Keratinocyte (primary cell): ENCODE data around the gene STK11IP. TPM values are rescaled to one million over a fixed set of nuclear protein-coding genes. Genes with fewer than 3 reads are reported as not detected.
A peak's percentile ranks its signal among the peaks of the same experiment; 100 is the strongest.

ENCODE experiments used
- DNase-seq: peaks from one replicate; pipeline ENCODE4 v3.0.0-alpha.2; 2011; ENCODE audit warnings: low read depth, missing footprints, low spot score
- FAIRE-seq: peaks from 2 replicates; lab custom pipeline; 2011; peaks lifted over from hg19 to GRCh38; lab: Jason Lieb, UNC
- H2AFZ ChIP-seq: 2 replicates; pipeline ENCODE4 v1.6.0; 2012; ENCODE audit warnings: low read length, control low read depth, inconsistent platforms; ENCODE audit not compliant: control insufficient read depth
- H3K27ac ChIP-seq: 2 replicates; pipeline ENCODE4 v1.5.1; 2011; ENCODE audit warnings: low read length; ENCODE audit not compliant: control insufficient read depth, insufficient read depth
- H3K27me3 ChIP-seq: 3 replicates; pipeline ENCODE4 v1.6.0; 2011; ENCODE audit warnings: low read length; ENCODE audit not compliant: control insufficient read depth, insufficient read depth; ENCODE audit errors: extremely low read depth
- H3K36me3 ChIP-seq, 2 experiments: 2 replicates in 1 of 2; 3 replicates in 1 of 2; pipeline ENCODE4 v1.5.1; 2011; ENCODE audit warnings: low read length in 2 of 2, mild to moderate bottlenecking in 1 of 2; ENCODE audit not compliant: control insufficient read depth in 2 of 2, insufficient read depth in 2 of 2; ENCODE audit errors: extremely low read depth in 1 of 2
- H3K4me1 ChIP-seq: 3 replicates; pipeline ENCODE4 v1.5.1; 2011; ENCODE audit warnings: low read length; ENCODE audit not compliant: control insufficient read depth, insufficient read depth; ENCODE audit errors: extremely low read depth
- H3K4me2 ChIP-seq: 3 replicates; pipeline ENCODE4 v1.6.0; 2011; ENCODE audit warnings: low read depth, low read length; ENCODE audit not compliant: control insufficient read depth, insufficient read depth; ENCODE audit errors: extremely low read depth
- H3K4me3 ChIP-seq, 3 experiments: fragments of 200-600 bp in 1 of 3; sonication (generic) in 1 of 3; 2 replicates in 2 of 3; 3 replicates in 1 of 3; pipeline ENCODE4 v1.5.1; 2011 to 2016; ENCODE audit warnings: low read length in 3 of 3, mild to moderate bottlenecking in 3 of 3, control low read depth in 2 of 3, inconsistent platforms in 1 of 3, low read depth in 1 of 3, mixed read lengths in 1 of 3, mixed run types in 1 of 3, moderate library complexity in 1 of 3; ENCODE audit not compliant: control insufficient read depth in 2 of 3, insufficient read depth in 2 of 3; ENCODE audit errors: extremely low read depth in 1 of 3
- H3K79me2 ChIP-seq: 2 replicates; pipeline ENCODE4 v1.6.0; 2012; ENCODE audit warnings: low read length; ENCODE audit not compliant: control insufficient read depth, insufficient read depth
- H3K9ac ChIP-seq: 3 replicates; pipeline ENCODE4 v1.6.0; 2011; ENCODE audit warnings: low read length; ENCODE audit not compliant: control insufficient read depth, insufficient read depth; ENCODE audit errors: extremely low read depth
- H3K9me1 ChIP-seq: 3 replicates; pipeline ENCODE4 v1.6.0; 2011; ENCODE audit warnings: low read length; ENCODE audit not compliant: control insufficient read depth, insufficient read depth; ENCODE audit errors: extremely low read depth
- H3K9me3 ChIP-seq: 2 replicates; pipeline ENCODE4 v1.5.1; 2012; ENCODE audit warnings: low read depth, low read length; ENCODE audit not compliant: control insufficient read depth
- H4K20me1 ChIP-seq: 3 replicates; pipeline ENCODE4 v1.6.0; 2011; ENCODE audit warnings: low read length; ENCODE audit not compliant: control insufficient read depth, insufficient read depth; ENCODE audit errors: extremely low read depth
- EZH2 ChIP-seq: IDR thresholded peaks from one replicate; pipeline ENCODE4 v1.6.1; 2012; ENCODE audit warnings: inconsistent platforms, mild to moderate bottlenecking, low read length, moderate library complexity
- dilution Hi-C: fragments of 300-500 bp; cut with MboI; formaldehyde crosslinking; loops from one replicate; pipeline ENCODE4 v1.7.0; 2020; ENCODE audit warnings: low sequenced_read_pairs; ENCODE audit not compliant: extremely low pct_ligation_motif_present
- polyA minus RNA-seq, 3 experiments: library from RNA; depleted of rRNA, polyadenylated mRNA; stranded (reverse); fragments of >200 nt; gene quantifications; 1 replicate in 1 of 3; 2 replicates in 1 of 3; 3 replicates in 1 of 3; pipeline ENCODE4 v1.2.3, GENCODE V29; 2011
- polyA plus RNA-seq, 5 experiments: library from polyadenylated mRNA; depleted of rRNA in 3 of 5; stranded (reverse) in 3 of 5; stranded (forward) in 1 of 5; unstranded in 1 of 5; fragments of >200 nt; gene quantifications; 1 replicate in 1 of 5; 2 replicates in 3 of 5; 3 replicates in 1 of 5; pipeline versions ENCODE4 v1.2.1 to v1.2.3, GENCODE V29; 2011 to 2012; ENCODE audit warnings: missing spikeins in 2 of 5, low read depth in 1 of 5, low replicate concordance in 1 of 5
- TF ChIP-seq, protein P1 (sequence below), 3 experiments: IDR thresholded peaks in 1 of 3; conservative IDR thresholded peaks in 1 of 3; optimal IDR thresholded peaks in 1 of 3; 2 replicates in 2 of 3; 3 replicates in 1 of 3; pipeline versions ENCODE3 to v1.5.1; 2011; ENCODE audit warnings: low read length in 3 of 3, mild to moderate bottlenecking in 3 of 3, moderate library complexity in 2 of 3, control low read depth in 1 of 3, inconsistent platforms in 1 of 3; ENCODE audit not compliant: insufficient read depth in 2 of 3; ENCODE audit errors: extremely low read depth in 1 of 3

The STK11IP gene, protein sequence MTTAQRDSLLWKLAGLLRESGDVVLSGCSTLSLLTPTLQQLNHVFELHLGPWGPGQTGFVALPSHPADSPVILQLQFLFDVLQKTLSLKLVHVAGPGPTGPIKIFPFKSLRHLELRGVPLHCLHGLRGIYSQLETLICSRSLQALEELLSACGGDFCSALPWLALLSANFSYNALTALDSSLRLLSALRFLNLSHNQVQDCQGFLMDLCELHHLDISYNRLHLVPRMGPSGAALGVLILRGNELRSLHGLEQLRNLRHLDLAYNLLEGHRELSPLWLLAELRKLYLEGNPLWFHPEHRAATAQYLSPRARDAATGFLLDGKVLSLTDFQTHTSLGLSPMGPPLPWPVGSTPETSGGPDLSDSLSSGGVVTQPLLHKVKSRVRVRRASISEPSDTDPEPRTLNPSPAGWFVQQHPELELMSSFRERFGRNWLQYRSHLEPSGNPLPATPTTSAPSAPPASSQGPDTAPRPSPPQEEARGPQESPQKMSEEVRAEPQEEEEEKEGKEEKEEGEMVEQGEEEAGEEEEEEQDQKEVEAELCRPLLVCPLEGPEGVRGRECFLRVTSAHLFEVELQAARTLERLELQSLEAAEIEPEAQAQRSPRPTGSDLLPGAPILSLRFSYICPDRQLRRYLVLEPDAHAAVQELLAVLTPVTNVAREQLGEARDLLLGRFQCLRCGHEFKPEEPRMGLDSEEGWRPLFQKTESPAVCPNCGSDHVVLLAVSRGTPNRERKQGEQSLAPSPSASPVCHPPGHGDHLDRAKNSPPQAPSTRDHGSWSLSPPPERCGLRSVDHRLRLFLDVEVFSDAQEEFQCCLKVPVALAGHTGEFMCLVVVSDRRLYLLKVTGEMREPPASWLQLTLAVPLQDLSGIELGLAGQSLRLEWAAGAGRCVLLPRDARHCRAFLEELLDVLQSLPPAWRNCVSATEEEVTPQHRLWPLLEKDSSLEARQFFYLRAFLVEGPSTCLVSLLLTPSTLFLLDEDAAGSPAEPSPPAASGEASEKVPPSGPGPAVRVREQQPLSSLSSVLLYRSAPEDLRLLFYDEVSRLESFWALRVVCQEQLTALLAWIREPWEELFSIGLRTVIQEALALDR
- polyA plus RNA-seq (10.0 to 13.5 TPM (median 13.4 TPM) in 3 replicates), polyA minus RNA-seq (18.1 to 35.9 TPM (median 29.5 TPM) in 3 replicates)
- polyA plus RNA-seq (2011; ENCODE audit: low read depth): 7.9 TPM
- 7.3 and 10.7 TPM in 2 replicates for polyA plus RNA-seq (2011; cell fraction: cytosol; rRNA removed)
- 40.6 and 52.8 TPM in 2 replicates for polyA plus RNA-seq (2011; cell fraction: nucleus; rRNA removed)
- polyA plus RNA-seq (2012; ENCODE audit: low replicate concordance): 15.7 and 16.2 TPM in 2 replicates
- polyA minus RNA-seq (2011; cell fraction: cytosol; rRNA and poly(A)+ RNA removed): 15.9 TPM
- 21.6 and 24.9 TPM in 2 replicates for polyA minus RNA-seq (2011; cell fraction: nucleus; rRNA and poly(A)+ RNA removed)

DNA sequence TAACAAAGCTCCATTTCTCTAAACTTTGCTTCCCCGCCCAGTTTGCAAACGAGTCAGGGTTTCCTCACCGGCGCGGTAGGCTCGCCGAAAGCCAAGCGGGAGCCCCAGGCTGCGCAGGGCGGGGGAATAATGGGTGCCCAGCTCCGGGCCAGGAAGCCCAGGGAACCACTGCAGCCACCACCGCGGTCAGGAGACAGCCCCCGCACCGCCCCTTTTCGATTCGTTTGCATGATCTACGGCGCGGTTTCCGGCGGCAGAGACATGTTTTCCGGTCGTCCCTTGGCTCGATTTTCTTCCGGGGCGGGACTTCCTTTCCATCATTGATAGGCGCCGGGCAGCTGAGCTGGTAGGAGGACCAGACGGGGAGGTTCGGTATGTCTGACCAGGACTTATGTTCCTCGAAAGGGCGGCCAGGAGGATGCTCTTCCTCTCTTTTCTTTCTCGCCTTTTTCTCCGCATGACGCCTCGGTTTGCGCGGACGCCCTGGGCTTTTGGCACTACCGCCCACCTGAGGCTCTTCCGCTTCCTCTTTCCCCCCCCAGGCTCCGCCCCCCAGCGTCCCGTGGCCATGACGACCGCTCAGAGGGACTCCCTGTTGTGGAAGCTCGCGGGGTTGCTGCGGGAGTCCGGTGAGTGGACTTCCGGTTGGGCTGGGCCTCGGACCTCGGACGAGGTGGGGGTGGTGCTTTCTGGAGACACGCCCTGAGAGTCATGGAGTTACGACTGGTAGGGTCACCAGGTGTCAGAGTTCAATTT is at the start of gene STK11IP:
STK11IP (plus strand) TSS at position 306 of the 756 bp plus-strand sequence; CDS start at position 569, 263 bp downstream.
- peak within 1 kb of the TSS; percentile 90 for H3K9ac ChIP-seq
- peaks cover 8% of the 10 kb centered on the region for H3K4me1 ChIP-seq
- DNase-seq (peak; percentile 78), FAIRE-seq (peak; percentile 90)
- peak within 1 kb of the TSS; percentile 93 for H3K27ac ChIP-seq
- H4K20me1 ChIP-seq: no peaks in the 10 kb centered on the region
- H2AFZ ChIP-seq: peak within 1 kb of the TSS; percentile 99
- TF ChIP-seq, protein P1, sequence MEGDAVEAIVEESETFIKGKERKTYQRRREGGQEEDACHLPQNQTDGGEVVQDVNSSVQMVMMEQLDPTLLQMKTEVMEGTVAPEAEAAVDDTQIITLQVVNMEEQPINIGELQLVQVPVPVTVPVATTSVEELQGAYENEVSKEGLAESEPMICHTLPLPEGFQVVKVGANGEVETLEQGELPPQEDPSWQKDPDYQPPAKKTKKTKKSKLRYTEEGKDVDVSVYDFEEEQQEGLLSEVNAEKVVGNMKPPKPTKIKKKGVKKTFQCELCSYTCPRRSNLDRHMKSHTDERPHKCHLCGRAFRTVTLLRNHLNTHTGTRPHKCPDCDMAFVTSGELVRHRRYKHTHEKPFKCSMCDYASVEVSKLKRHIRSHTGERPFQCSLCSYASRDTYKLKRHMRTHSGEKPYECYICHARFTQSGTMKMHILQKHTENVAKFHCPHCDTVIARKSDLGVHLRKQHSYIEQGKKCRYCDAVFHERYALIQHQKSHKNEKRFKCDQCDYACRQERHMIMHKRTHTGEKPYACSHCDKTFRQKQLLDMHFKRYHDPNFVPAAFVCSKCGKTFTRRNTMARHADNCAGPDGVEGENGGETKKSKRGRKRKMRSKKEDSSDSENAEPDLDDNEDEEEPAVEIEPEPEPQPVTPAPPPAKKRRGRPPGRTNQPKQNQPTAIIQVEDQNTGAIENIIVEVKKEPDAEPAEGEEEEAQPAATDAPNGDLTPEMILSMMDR (optimal IDR thresholded peaks at IDR 0.05 in 1 of 3, IDR thresholded peaks at IDR 0.05 in 1 of 3, conservative IDR thresholded peaks at IDR 0.05 in 1 of 3; ENCODE audit: extremely low read depth in 1 of 3, insufficient read depth in 2 of 3, low read length in 3 of 3): no peak
- TF ChIP-seq EZH2: no peak
- H3K79me2 ChIP-seq: peaks cover 3% of the 10 kb centered on the region
- H3K9me3 ChIP-seq: no peaks in the 10 kb centered on the region
- H3K4me2 ChIP-seq: peak within 1 kb of the TSS; percentile 100
- dilution Hi-C loops: no loop called here
- peak within 1 kb of the TSS; percentile 68 to 99 (median 91) for H3K4me3 ChIP-seq
- no peaks in the 10 kb centered on the region for H3K9me1 ChIP-seq
- H3K27me3 ChIP-seq: no peaks in the 10 kb centered on the region
- peaks cover 7 to 9% of the 10 kb centered on the region in 2 experiments for H3K36me3 ChIP-seq

DNA sequence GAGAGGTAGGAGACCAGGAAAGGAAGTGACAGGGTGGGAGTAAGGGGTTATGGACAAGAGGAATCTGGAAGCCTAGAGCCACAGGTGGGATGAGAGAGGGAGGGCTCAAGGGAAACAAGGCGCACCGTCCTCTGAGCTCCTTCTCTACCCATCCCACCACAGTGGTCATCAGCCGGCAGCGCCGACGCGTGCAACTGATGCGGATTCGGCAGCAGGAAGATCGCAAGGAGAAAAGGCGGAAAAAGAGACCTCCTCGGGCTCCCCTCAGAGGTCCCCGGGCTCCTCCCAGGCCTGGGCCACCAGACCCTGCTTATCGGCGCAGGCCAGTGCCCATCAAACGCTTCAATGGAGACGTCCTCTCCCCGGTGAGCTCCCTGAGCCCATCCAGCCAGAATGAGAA is 48.7 kb upstream of the STK11IP start:
- dilution Hi-C loops: no loop called here
- no peak overlapping the region for H3K4me2 ChIP-seq
- FAIRE-seq: no peak

More for the DNA sequence above, 48.7 kb upstream of the STK11IP start:
- no peaks in the 10 kb centered on the region for H3K36me3 ChIP-seq
- peaks cover 8% of the 10 kb centered on the region for H3K27me3 ChIP-seq
- no peak for DNase-seq
- H3K4me1 ChIP-seq: no peaks in the 10 kb centered on the region
- H4K20me1 ChIP-seq: no peaks in the 10 kb centered on the region
- no peaks in the 10 kb centered on the region for H3K9me1 ChIP-seq
- TF ChIP-seq EZH2: no peak
- TF ChIP-seq, protein P1 (optimal IDR thresholded peaks at IDR 0.05 in 1 of 3, IDR thresholded peaks at IDR 0.05 in 1 of 3, conservative IDR thresholded peaks at IDR 0.05 in 1 of 3; ENCODE audit: extremely low read depth in 1 of 3, insufficient read depth in 2 of 3, low read length in 3 of 3): no peak
- no peaks in the 10 kb centered on the region for H3K79me2 ChIP-seq
- no peak overlapping the region for H3K9ac ChIP-seq
- H3K4me3 ChIP-seq: no peak overlapping the region
- no peak overlapping the region for H2AFZ ChIP-seq
- H3K27ac ChIP-seq: no peak overlapping the region
- H3K9me3 ChIP-seq: no peaks in the 10 kb centered on the region
